KMS-11 (cell line): Measurements from ENCODE around the gene CYP2B6.

ENCODE experiments used
- H2AFZ ChIP-seq: fragments of 200-600 bp; sonication (generic); 2 replicates; pipeline ENCODE4 v1.6.1; 2016; ENCODE audit warnings: antibody characterized with exemption, mixed run types, low read depth
- H3K27ac ChIP-seq: fragments of 200-600 bp; sonication (generic); 2 replicates; pipeline ENCODE4 v1.6.1; 2016; ENCODE audit warnings: mild to moderate bottlenecking, mixed run types
- H3K27me3 ChIP-seq: fragments of 200-600 bp; sonication (generic); 2 replicates; pipeline ENCODE4 v1.6.1; 2017; ENCODE audit warnings: mild to moderate bottlenecking, low read depth, mixed run types, moderate library complexity; ENCODE audit not compliant: insufficient read depth
- H3K36me3 ChIP-seq: fragments of 200-600 bp; sonication (generic); 2 replicates; pipeline ENCODE4 v1.6.1; 2017; ENCODE audit warnings: mild to moderate bottlenecking, mixed run types; ENCODE audit not compliant: insufficient read depth
- H3K4me1 ChIP-seq: fragments of 200-600 bp; sonication (generic); 2 replicates; pipeline ENCODE4 v1.6.1; 2016; ENCODE audit warnings: mild to moderate bottlenecking, low read depth, mixed run types; ENCODE audit not compliant: poor library complexity, severe bottlenecking
- H3K4me2 ChIP-seq: fragments of 200-600 bp; sonication (generic); 2 replicates; pipeline ENCODE4 v1.7.0; 2016; ENCODE audit warnings: mild to moderate bottlenecking, mixed run types
- H3K4me3 ChIP-seq: fragments of 200-600 bp; sonication (generic); IDR thresholded peaks from 2 replicates; pipeline ENCODE4 v1.6.1; 2017; ENCODE audit warnings: low read depth, low read length, mixed read lengths; ENCODE audit not compliant: insufficient read depth
- H3K79me2 ChIP-seq: fragments of 200-600 bp; sonication (generic); 2 replicates; pipeline ENCODE4 v1.6.1; 2016; ENCODE audit warnings: low read depth, mixed run types; ENCODE audit not compliant: insufficient read depth
- H3K9ac ChIP-seq: fragments of 200-600 bp; sonication (generic); 2 replicates; pipeline ENCODE4 v1.6.1; 2016; ENCODE audit warnings: mild to moderate bottlenecking, mixed run types
- H4K20me1 ChIP-seq: fragments of 200-600 bp; sonication (generic); 2 replicates; pipeline ENCODE4 v1.6.1; 2016; ENCODE audit warnings: mild to moderate bottlenecking, mixed run types; ENCODE audit not compliant: insufficient read depth
- CTCF ChIP-seq: fragments of 200-600 bp; sonication (generic); conservative IDR thresholded peaks from 2 replicates; pipeline ENCODE4 v1.6.1; 2017; ENCODE audit warnings: low read depth, mild to moderate bottlenecking, antibody characterized with exemption, low read length, moderate library complexity, mixed read lengths

The CYP2B6 gene

GRCh38 chr19:40947573-40947972, 43.5 kb upstream of the CYP2B6 start:
- Histone ChIP-seq H3K4me2 (no peak overlapping the region), H3K4me3 (no peak overlapping the region), H3K27me3 (no peaks in the 10 kb centered on the region), H3K4me1 (no peaks in the 10 kb centered on the region), H3K79me2 (no peaks in the 10 kb centered on the region), H2AFZ (no peak overlapping the region), H3K27ac (no peak overlapping the region), H4K20me1 (no peaks in the 10 kb centered on the region), H3K36me3 (no peaks in the 10 kb centered on the region), H3K9ac (no peak overlapping the region)
- no peak for TF ChIP-seq CTCF

GRCh38 chr19:40948580-40949299, 42.3 kb upstream of the CYP2B6 start:
- no peaks in the 10 kb centered on the region for H4K20me1 ChIP-seq
- no peaks in the 10 kb centered on the region for H3K4me1 ChIP-seq
- no peaks in the 10 kb centered on the region for H3K79me2 ChIP-seq
- no peak overlapping the region for H3K9ac ChIP-seq
- no peaks in the 10 kb centered on the region for H3K27me3 ChIP-seq
- no peak overlapping the region for H3K4me3 ChIP-seq
- no peak overlapping the region for H3K27ac ChIP-seq
- no peak overlapping the region for H3K4me2 ChIP-seq
- H2AFZ ChIP-seq, result no peak overlapping the region
- TF ChIP-seq CTCF, result no peak
- H3K36me3 ChIP-seq, result no peaks in the 10 kb centered on the region

- no peak overlapping the region for H3K9ac ChIP-seq
- no peaks in the 10 kb centered on the region for H3K27me3 ChIP-seq
- no peak for TF ChIP-seq CTCF
- no peaks in the 10 kb centered on the region for H3K4me1 ChIP-seq
- no peak overlapping the region for H3K4me2 ChIP-seq
- H2AFZ ChIP-seq, result no peak overlapping the region
- H3K79me2 ChIP-seq, result no peaks in the 10 kb centered on the region
- H3K27ac ChIP-seq, result no peak overlapping the region
- no peaks in the 10 kb centered on the region for H4K20me1 ChIP-seq
- H3K36me3 ChIP-seq, result no peaks in the 10 kb centered on the region
- H3K4me3 ChIP-seq, result no peak overlapping the region
These were observed 36.5 kb upstream of the CYP2B6 start for GRCh38 chr19:40954573-40954972.

GRCh38 chr19:40959338-40959737, 31.7 kb upstream of the CYP2B6 start:
- Histone ChIP-seq H3K36me3 (no peaks in the 10 kb centered on the region), H3K4me3 (no peak overlapping the region), H4K20me1 (no peaks in the 10 kb centered on the region), H3K4me2 (no peak overlapping the region), H3K27ac (no peak overlapping the region), H3K4me1 (peaks cover 5% of the 10 kb centered on the region), H3K79me2 (no peaks in the 10 kb centered on the region), H3K9ac (no peak overlapping the region), H2AFZ (no peak overlapping the region), H3K27me3 (no peaks in the 10 kb centered on the region)
- TF ChIP-seq CTCF, result no peak
